Measurements from ENCODE around the gene WDR87.

Gene WDR87
- long read RNA-seq = 0 reads

DNA sequence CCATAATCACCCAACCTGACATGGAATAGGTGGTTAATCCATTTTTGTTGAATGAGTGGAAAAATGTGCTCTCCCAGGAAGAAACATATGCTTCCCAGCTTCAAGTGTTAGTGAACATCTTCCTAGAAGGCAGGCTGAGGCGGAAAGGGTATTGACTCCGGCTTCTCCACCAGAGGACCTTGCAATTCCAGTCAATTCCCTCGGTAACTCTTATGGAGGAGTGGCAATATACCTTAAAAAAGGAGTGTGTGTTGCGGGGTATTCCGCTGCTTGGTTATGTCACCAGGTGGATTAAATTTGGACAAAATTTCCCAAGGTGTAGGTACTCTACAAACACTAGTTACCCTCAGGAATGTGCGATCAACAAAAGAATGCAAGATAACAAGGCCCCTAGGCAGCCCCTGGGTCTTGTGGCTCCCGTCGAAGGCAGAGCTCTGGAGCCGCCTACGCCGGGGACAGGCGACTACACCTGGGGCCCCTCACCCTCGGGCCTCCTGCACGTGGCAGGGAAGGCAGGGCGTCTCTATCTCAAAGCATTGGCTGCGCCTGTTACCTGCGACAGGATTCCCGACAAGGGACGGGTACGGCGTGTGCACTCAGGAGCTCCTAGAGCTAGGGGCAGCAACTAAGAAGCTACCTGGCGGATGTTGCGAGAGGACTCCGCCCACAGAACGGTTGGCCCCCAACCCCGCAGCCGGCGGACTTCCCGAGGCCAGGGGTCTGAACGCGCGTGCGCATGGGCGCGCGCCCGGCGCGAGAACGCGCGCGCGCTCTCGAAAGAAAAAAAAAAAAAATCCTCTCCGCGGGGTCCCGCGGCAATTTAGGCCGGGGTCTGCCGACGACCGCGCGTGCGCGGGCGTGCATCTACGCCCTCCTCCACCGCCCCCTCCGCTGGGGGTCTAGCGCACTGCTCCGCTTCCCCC lies at the start of gene WDR87:
Gene WDR87, minus strand, starts transcription at position 649 of the 923 bp plus-strand sequence. CDS start 8,355 bp downstream, outside the sequence.
- Histone ChIP-seq H3K27ac (replicated peaks) (peak within 1 kb of the TSS; percentile 59), H3K27me3 (ENCODE audit: insufficient read depth, poor library complexity, severe bottlenecking) (no peaks in the 10 kb centered on the region), H3K4me3 (replicated peaks; ENCODE audit: insufficient read depth, low read length) (peak within 1 kb of the TSS; percentile 57)
- TF ChIP-seq POLR2AphosphoS5 (IDR thresholded peaks at IDR 0.05; ENCODE audit: low read depth) (no peak), SPI1 (IDR thresholded peaks at IDR 0.05; ENCODE audit: borderline replicate concordance, low read depth) (no peak), GABPA (IDR thresholded peaks at IDR 0.05; ENCODE audit: low read depth) (no peak)
- TF ChIP-seq, protein P1, sequence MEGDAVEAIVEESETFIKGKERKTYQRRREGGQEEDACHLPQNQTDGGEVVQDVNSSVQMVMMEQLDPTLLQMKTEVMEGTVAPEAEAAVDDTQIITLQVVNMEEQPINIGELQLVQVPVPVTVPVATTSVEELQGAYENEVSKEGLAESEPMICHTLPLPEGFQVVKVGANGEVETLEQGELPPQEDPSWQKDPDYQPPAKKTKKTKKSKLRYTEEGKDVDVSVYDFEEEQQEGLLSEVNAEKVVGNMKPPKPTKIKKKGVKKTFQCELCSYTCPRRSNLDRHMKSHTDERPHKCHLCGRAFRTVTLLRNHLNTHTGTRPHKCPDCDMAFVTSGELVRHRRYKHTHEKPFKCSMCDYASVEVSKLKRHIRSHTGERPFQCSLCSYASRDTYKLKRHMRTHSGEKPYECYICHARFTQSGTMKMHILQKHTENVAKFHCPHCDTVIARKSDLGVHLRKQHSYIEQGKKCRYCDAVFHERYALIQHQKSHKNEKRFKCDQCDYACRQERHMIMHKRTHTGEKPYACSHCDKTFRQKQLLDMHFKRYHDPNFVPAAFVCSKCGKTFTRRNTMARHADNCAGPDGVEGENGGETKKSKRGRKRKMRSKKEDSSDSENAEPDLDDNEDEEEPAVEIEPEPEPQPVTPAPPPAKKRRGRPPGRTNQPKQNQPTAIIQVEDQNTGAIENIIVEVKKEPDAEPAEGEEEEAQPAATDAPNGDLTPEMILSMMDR (IDR thresholded peaks at IDR 0.05; ENCODE audit: insufficient read depth, low read length) = no peak
- TF ChIP-seq, protein P2, sequence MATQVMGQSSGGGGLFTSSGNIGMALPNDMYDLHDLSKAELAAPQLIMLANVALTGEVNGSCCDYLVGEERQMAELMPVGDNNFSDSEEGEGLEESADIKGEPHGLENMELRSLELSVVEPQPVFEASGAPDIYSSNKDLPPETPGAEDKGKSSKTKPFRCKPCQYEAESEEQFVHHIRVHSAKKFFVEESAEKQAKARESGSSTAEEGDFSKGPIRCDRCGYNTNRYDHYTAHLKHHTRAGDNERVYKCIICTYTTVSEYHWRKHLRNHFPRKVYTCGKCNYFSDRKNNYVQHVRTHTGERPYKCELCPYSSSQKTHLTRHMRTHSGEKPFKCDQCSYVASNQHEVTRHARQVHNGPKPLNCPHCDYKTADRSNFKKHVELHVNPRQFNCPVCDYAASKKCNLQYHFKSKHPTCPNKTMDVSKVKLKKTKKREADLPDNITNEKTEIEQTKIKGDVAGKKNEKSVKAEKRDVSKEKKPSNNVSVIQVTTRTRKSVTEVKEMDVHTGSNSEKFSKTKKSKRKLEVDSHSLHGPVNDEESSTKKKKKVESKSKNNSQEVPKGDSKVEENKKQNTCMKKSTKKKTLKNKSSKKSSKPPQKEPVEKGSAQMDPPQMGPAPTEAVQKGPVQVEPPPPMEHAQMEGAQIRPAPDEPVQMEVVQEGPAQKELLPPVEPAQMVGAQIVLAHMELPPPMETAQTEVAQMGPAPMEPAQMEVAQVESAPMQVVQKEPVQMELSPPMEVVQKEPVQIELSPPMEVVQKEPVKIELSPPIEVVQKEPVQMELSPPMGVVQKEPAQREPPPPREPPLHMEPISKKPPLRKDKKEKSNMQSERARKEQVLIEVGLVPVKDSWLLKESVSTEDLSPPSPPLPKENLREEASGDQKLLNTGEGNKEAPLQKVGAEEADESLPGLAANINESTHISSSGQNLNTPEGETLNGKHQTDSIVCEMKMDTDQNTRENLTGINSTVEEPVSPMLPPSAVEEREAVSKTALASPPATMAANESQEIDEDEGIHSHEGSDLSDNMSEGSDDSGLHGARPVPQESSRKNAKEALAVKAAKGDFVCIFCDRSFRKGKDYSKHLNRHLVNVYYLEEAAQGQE (IDR thresholded peaks at IDR 0.05; ENCODE audit: insufficient replicate concordance, low read depth) = no peak
- DNase-seq (ENCODE audit: low read depth in 1 of 2, low spot score in 1 of 2) = peak in 1 of 2 experiments; percentile 12

DNA sequence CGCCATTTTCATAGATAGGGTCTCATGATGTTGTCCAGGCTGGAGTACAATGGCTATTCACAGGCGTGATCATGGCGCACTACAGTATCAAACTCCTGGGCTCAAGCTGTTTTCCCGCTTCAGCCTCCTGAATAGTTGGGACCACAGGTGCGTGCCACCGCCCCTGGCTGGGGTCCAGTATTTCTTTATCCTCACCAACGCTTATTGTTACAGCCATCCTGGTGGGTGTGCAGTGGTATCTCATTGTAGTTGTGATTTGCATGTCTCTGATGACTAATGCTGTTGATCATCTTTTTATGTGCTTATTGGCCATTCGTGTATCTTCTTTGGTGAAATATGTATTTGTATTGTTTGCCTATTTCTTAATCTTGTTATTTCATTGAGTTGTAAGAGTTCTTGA lies 49.6 kb upstream of the WDR87 start:
- no peak for TF ChIP-seq GABPA (IDR thresholded peaks at IDR 0.05; ENCODE audit: low read depth)
- TF ChIP-seq SPI1 (IDR thresholded peaks at IDR 0.05; ENCODE audit: borderline replicate concordance, low read depth) = no peak
- TF ChIP-seq, protein P2 (IDR thresholded peaks at IDR 0.05; ENCODE audit: insufficient replicate concordance, low read depth) = no peak
- TF ChIP-seq, protein P1 (IDR thresholded peaks at IDR 0.05; ENCODE audit: insufficient read depth, low read length) = no peak
- no peak for TF ChIP-seq POLR2AphosphoS5 (IDR thresholded peaks at IDR 0.05; ENCODE audit: low read depth)
- no peak overlapping the region for H3K27ac ChIP-seq (replicated peaks)
- H3K27me3 ChIP-seq (ENCODE audit: insufficient read depth, poor library complexity, severe bottlenecking) = no peaks in the 10 kb centered on the region
- no peak overlapping the region for H3K4me3 ChIP-seq (replicated peaks; ENCODE audit: insufficient read depth, low read length)
- no peak for DNase-seq (ENCODE audit: low read depth in 1 of 2, low spot score in 1 of 2)

DNA sequence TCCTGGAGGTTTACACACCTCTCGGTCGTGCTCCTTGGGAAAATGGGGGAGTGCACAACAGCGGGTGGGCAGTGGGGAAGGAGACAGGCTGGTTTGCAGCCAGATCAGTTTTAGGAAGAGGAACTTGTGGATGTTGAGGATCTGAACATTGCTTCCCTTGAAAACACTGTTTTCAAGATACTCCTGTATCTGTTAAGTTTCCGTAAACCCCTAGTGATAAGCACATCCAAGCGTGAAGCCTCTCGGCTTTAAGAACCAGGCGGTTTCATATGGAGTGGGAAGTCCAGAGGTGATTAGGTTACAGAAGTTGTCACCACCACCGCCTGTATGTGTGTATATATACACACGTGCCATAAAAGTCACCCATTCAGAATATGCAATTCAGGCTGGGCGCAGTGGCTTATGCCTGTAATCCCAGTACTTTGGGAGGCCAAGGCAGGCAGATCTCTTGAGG lies 48.1 kb upstream of the WDR87 start:
- H3K27ac ChIP-seq (replicated peaks) = no peak overlapping the region

More for the DNA sequence above, 48.1 kb upstream of the WDR87 start:
- Histone ChIP-seq H3K27me3 (ENCODE audit: insufficient read depth, poor library complexity, severe bottlenecking) (no peaks in the 10 kb centered on the region), H3K4me3 (replicated peaks; ENCODE audit: insufficient read depth, low read length) (no peak overlapping the region)
- TF ChIP-seq SPI1 (IDR thresholded peaks at IDR 0.05; ENCODE audit: borderline replicate concordance, low read depth) (no peak), POLR2AphosphoS5 (IDR thresholded peaks at IDR 0.05; ENCODE audit: low read depth) (no peak), GABPA (IDR thresholded peaks at IDR 0.05; ENCODE audit: low read depth) (no peak)
- TF ChIP-seq, protein P1 (IDR thresholded peaks at IDR 0.05; ENCODE audit: insufficient read depth, low read length) = no peak
- TF ChIP-seq, protein P2 (IDR thresholded peaks at IDR 0.05; ENCODE audit: insufficient replicate concordance, low read depth) = no peak
- DNase-seq (ENCODE audit: low read depth in 1 of 2, low spot score in 1 of 2) = no peak

All from HL-60 (cell line).